Ovary (tissue), 9 donors: ENCODE measurements around the gene SKP1. TPM values are rescaled to one million over a fixed set of nuclear protein-coding genes. Genes with fewer than 3 reads are reported as not detected.

Experiments
- DNase-seq, 5 donors: peaks; one replicate each; pipeline ENCODE4 v3.0.0-alpha.2; 2019 to 2020
- H3K27ac ChIP-seq, 2 donors: fragments of 200-600 bp; one replicate each; pipeline versions ENCODE4 v1.5.1 to v1.8.0; 2019 to 2022
- H3K27me3 ChIP-seq: fragments of 200-600 bp; one replicate; pipeline ENCODE4 v1.8.0; 2022
- H3K36me3 ChIP-seq: fragments of 200-600 bp; sonication (generic); one replicate; pipeline ENCODE4 v1.5.1; 2019
- H3K4me1 ChIP-seq: one replicate; pipeline ENCODE4 v1.8.1; 2013; ENCODE audit warnings: mild to moderate bottlenecking, moderate library complexity; ENCODE audit not compliant: insufficient read depth
- H3K4me3 ChIP-seq: fragments of 200-600 bp; sonication (generic); one replicate; pipeline ENCODE4 v1.5.1; 2017
- H3K9me3 ChIP-seq, 2 donors: fragments of 200-600 bp in 1 of 2; sonication (generic) in 1 of 2; one replicate each; pipeline versions ENCODE4 v1.5.1 to v1.8.1; 2013 to 2019; ENCODE audit warnings: mild to moderate bottlenecking in 1 of 2, moderate library complexity in 1 of 2
- CTCF ChIP-seq, 3 donors: fragments of 450-650 bp in 2 of 3; fragments of 200-600 bp in 1 of 3; IDR thresholded peaks; one replicate each; pipeline versions ENCODE4 v1.5.1 to v1.8.0; 2016 to 2022; ENCODE audit warnings: antibody characterized with exemption in 3 of 3, mild to moderate bottlenecking in 1 of 3
- EP300 ChIP-seq: sonication (generic); formaldehyde crosslinking; IDR thresholded peaks from one replicate; pipeline ENCODE4 v1.6.1; 2017; ENCODE audit warnings: antibody characterized with exemption
- POLR2A ChIP-seq: fragments of 450-650 bp; IDR thresholded peaks from one replicate; pipeline ENCODE4 v1.6.1; 2017; ENCODE audit warnings: antibody characterized with exemption, mild to moderate bottlenecking, moderate library complexity
- WGBS, 3 donors: extraction: QIAGEN DNeasy Blood & Tissue Kit in 1 of 3; methylation state at CpG; one replicate each; pipeline versions ENCODE4 v1.1.5 to v1.1.7; 2013 to 2017; 5-methylcytosine and 5-hydroxymethylcytosine counted together
- intact Hi-C, 4 donors: fragments of 100-400 bp; cut with DNase I; formaldehyde crosslinking; loops; one replicate each; pipeline versions ENCODE4 v1.11.0 to v1.15.1; 2022 to 2023
- polyA plus RNA-seq, 2 donors: library from polyadenylated mRNA; stranded (reverse); fragments of 200-250 nt in 1 of 2; fragments of 350-450 nt in 1 of 2; fragmentation: Illumina TruSeq in 1 of 2; extraction: RNeasy Lipid Tissue Mini Kit (QIAGEN cat#74804) in 1 of 2; gene quantifications; one replicate each; pipeline ENCODE4 v1.2.3, GENCODE V29; 2013 to 2014
- total RNA-seq, 7 donors: library from RNA; depleted of rRNA in 2 of 7; stranded (reverse); fragments of >200 nt in 2 of 7; fragmentation: NEBNext Ultra II Directional in 3 of 7; extraction: Animal tissue kit (Norgen Biotek cat#: 25700) in 3 of 7; gene quantifications; one replicate each; pipeline versions ENCODE4 v1.1.0 to v1.2.4, GENCODE V29; 2016 to 2023
- donor health status: DM: no; HTN: no; CAD: no; lungs with moderate emphysema.
- donor health status: DM: no; HTN: no; CAD: no.
- donor health status: Bipolar disorder and iron deficiency.
- donor health status: DM: yes; HTN: yes; CAD: no.
- donor health status: DM: no; HTN: no; CAD: no.
- donor health status: DM: yes; HTN: yes; CAD: no.

Gene SKP1
- total and polyA plus RNA-seq, 9 donors, result 263 to 1,077 (median 388) TPM

- no peak overlapping the region for H3K27ac ChIP-seq
- no peak overlapping the region for H3K4me3 ChIP-seq
- TF ChIP-seq EP300 (no peak), POLR2A (no peak), CTCF (IDR thresholded peaks at IDR 0.05) (no peak)
- no peaks in the 10 kb centered on the region for H3K27me3 ChIP-seq
- DNase-seq, result peak in 1 of 5 donors; percentile 4
- no peaks in the 10 kb centered on the region for H3K9me3 ChIP-seq
- H3K36me3 ChIP-seq, result no peaks in the 10 kb centered on the region
- no peaks in the 10 kb centered on the region for H3K4me1 ChIP-seq
- intact Hi-C loops, result no loop called here
- 90 to 97% (median 92%) methylated on average over 7 of the region's 7 CpGs for WGBS, 3 donors
Observed at GRCh38 chr5:134135091-134135655, 41.6 kb downstream of the SKP1 start.

GRCh38 chr5:134133995-134134541, 42.7 kb downstream of the SKP1 start:
- peak in 2 of 5 donors; percentile 14 to 20 for DNase-seq
- intact Hi-C loops, result no loop called here
- Histone ChIP-seq H3K27me3 (no peaks in the 10 kb centered on the region), H3K36me3 (no peaks in the 10 kb centered on the region), H3K4me3 (no peak overlapping the region), H3K4me1 (no peaks in the 10 kb centered on the region), H3K9me3 (no peaks in the 10 kb centered on the region), H3K27ac (no peak overlapping the region)
- WGBS, 3 donors, result 93 to 99% (median 94%) methylated on average over 6 of the region's 6 CpGs
- TF ChIP-seq EP300 (no peak), POLR2A (no peak), CTCF (IDR thresholded peaks at IDR 0.05) (no peak)

- intact Hi-C loops, result no loop called here
- Histone ChIP-seq H3K27ac (no peak overlapping the region), H3K9me3 (no peaks in the 10 kb centered on the region), H3K4me3 (no peak overlapping the region), H3K36me3 (no peaks in the 10 kb centered on the region), H3K4me1 (no peaks in the 10 kb centered on the region), H3K27me3 (no peaks in the 10 kb centered on the region)
- peak in 3 of 5 donors; percentile 14 to 29 (median 16) for DNase-seq
- TF ChIP-seq EP300 (no peak), CTCF (IDR thresholded peaks at IDR 0.05) (no peak), POLR2A (no peak)
- 85 to 92% (median 89%) methylated on average over 9 of the region's 9 CpGs for WGBS, 3 donors
Observed at GRCh38 chr5:134133188-134133994, 43.4 kb downstream of the SKP1 start.

- Histone ChIP-seq H3K27me3 (no peaks in the 10 kb centered on the region), H3K27ac (no peak overlapping the region), H3K9me3 (no peaks in the 10 kb centered on the region), H3K4me1 (no peaks in the 10 kb centered on the region), H3K4me3 (no peak overlapping the region), H3K36me3 (no peaks in the 10 kb centered on the region)
- peak in 3 of 5 donors; percentile 5 to 28 (median 13) for DNase-seq
- no peak for TF ChIP-seq EP300
- TF ChIP-seq POLR2A, result no peak
- no peak for TF ChIP-seq CTCF (IDR thresholded peaks at IDR 0.05)
- WGBS, 3 donors, result 73 to 82% (median 77%) methylated on average over 16 of the region's 16 CpGs
- intact Hi-C loops, result no loop called here
Observed at GRCh38 chr5:134132372-134133187, 44.2 kb downstream of the SKP1 start.
